ENCODE data around the gene TRIM65. TPM values are rescaled to one million over a fixed set of nuclear protein-coding genes. Genes with fewer than 3 reads are reported as not detected.
"Not testable (repeated sequence)": the region's sequence is repeated elsewhere in the genome, so short reads cannot be mapped to it uniquely, and the experiment has no call there.

The TRIM65 gene
- total and polyA plus RNA-seq, 2 experiments from 2014 or later: 12.5 to 16.8 TPM

GRCh38 chr17:75889454-75889853 is 7.3 kb downstream of the TRIM65 start:
- H3K4me1 ChIP-seq (ENCODE audit: insufficient read depth): no peaks in the 10 kb centered on the region
- no peaks in the 10 kb centered on the region for H3K9me2 ChIP-seq (replicated peaks; ENCODE audit: insufficient read depth)
- no peak for DNase-seq (ENCODE audit: low spot score)
- no peaks in the 10 kb centered on the region for H3K79me2 ChIP-seq
- WGBS (ENCODE audit: low lambda C conversion rate, missing lambda C conversion rate): 85% methylated on average over 6 of the region's 6 CpGs
- H3K4me2 ChIP-seq: no peak overlapping the region
- no peak overlapping the region for H3K4me3 ChIP-seq
- no peak for TF ChIP-seq CTCF (IDR thresholded peaks at IDR 0.05; ENCODE audit: poor library complexity)
- no peak for TF ChIP-seq EZH2 (IDR thresholded peaks at IDR 0.05; ENCODE audit: borderline replicate concordance)
- no peak for TF ChIP-seq EZH2phosphoT487 (IDR thresholded peaks at IDR 0.05; ENCODE audit: low read depth, severe bottlenecking, unreplicated experiment)
- H3K27me3 ChIP-seq: no peaks in the 10 kb centered on the region
- no peak overlapping the region for H3K27ac ChIP-seq
- H3K9me3 ChIP-seq (ENCODE audit: low read depth): no peaks in the 10 kb centered on the region
- no peaks in the 10 kb centered on the region for H4K20me1 ChIP-seq (ENCODE audit: insufficient read depth, poor library complexity, severe bottlenecking)
- no peak overlapping the region for H2AFZ ChIP-seq
- no peaks in the 10 kb centered on the region for H3K36me3 ChIP-seq (replicated peaks; ENCODE audit: insufficient read depth, low read depth)

- H3K79me2 ChIP-seq: no peaks in the 10 kb centered on the region
- H3K36me3 ChIP-seq (replicated peaks; ENCODE audit: insufficient read depth, low read depth): no peaks in the 10 kb centered on the region
- no peak overlapping the region for H3K4me2 ChIP-seq
- H3K9me3 ChIP-seq (ENCODE audit: low read depth): no peaks in the 10 kb centered on the region
- no peak overlapping the region for H3K27ac ChIP-seq
- no peak overlapping the region for H2AFZ ChIP-seq
- H3K4me3 ChIP-seq: no peak overlapping the region
- H3K27me3 ChIP-seq: no peaks in the 10 kb centered on the region
- TF ChIP-seq EZH2 (IDR thresholded peaks at IDR 0.05; ENCODE audit: borderline replicate concordance) (no peak), EZH2phosphoT487 (IDR thresholded peaks at IDR 0.05; ENCODE audit: low read depth, severe bottlenecking, unreplicated experiment) (no peak), CTCF (IDR thresholded peaks at IDR 0.05; ENCODE audit: poor library complexity) (no peak)
- WGBS (ENCODE audit: low lambda C conversion rate, missing lambda C conversion rate): 84% methylated on average over 6 of the region's 6 CpGs
- no peaks in the 10 kb centered on the region for H4K20me1 ChIP-seq (ENCODE audit: insufficient read depth, poor library complexity, severe bottlenecking)
- H3K9me2 ChIP-seq (replicated peaks; ENCODE audit: insufficient read depth): no peaks in the 10 kb centered on the region
- DNase-seq (ENCODE audit: low spot score): no peak
- H3K4me1 ChIP-seq (ENCODE audit: insufficient read depth): no peaks in the 10 kb centered on the region
Observed at GRCh38 chr17:75888484-75888883, 8.3 kb downstream of the TRIM65 start.

GRCh38 chr17:75885860-75886259 is 10.9 kb downstream of the TRIM65 start:
- 87% methylated on average over 9 of the region's 9 CpGs for WGBS (ENCODE audit: low lambda C conversion rate, missing lambda C conversion rate)
- H3K4me1 ChIP-seq (ENCODE audit: insufficient read depth): not testable (repeated sequence)

GRCh38 chr17:75885431-75885830 is 11.3 kb downstream of the TRIM65 start:
- TF ChIP-seq CTCF (IDR thresholded peaks at IDR 0.05; ENCODE audit: poor library complexity): no peak
- TF ChIP-seq EZH2 (IDR thresholded peaks at IDR 0.05; ENCODE audit: borderline replicate concordance): no peak
- no peak for TF ChIP-seq EZH2phosphoT487 (IDR thresholded peaks at IDR 0.05; ENCODE audit: low read depth, severe bottlenecking, unreplicated experiment)
- no peaks in the 10 kb centered on the region for H3K36me3 ChIP-seq (replicated peaks; ENCODE audit: insufficient read depth, low read depth)
- H3K27me3 ChIP-seq: no peaks in the 10 kb centered on the region
- no peaks in the 10 kb centered on the region for H3K4me1 ChIP-seq (ENCODE audit: insufficient read depth)
- no peak overlapping the region for H3K27ac ChIP-seq
- H4K20me1 ChIP-seq (ENCODE audit: insufficient read depth, poor library complexity, severe bottlenecking): no peaks in the 10 kb centered on the region
- no peak overlapping the region for H3K4me3 ChIP-seq
- H2AFZ ChIP-seq: no peak overlapping the region
- no peak for DNase-seq (ENCODE audit: low spot score)
- no peaks in the 10 kb centered on the region for H3K9me2 ChIP-seq (replicated peaks; ENCODE audit: insufficient read depth)
- no peak overlapping the region for H3K4me2 ChIP-seq
- H3K9me3 ChIP-seq (ENCODE audit: low read depth): no peaks in the 10 kb centered on the region
- no peaks in the 10 kb centered on the region for H3K79me2 ChIP-seq
- 91% methylated on average over 8 of the region's 8 CpGs for whole genome bisulfite sequencing (ENCODE audit: low lambda C conversion rate, missing lambda C conversion rate)

More at GRCh38 chr17:75885860-75886259, 10.9 kb downstream of the TRIM65 start:
- not testable (repeated sequence) for H2AFZ ChIP-seq; H3K36me3 ChIP-seq (replicated peaks; ENCODE audit: insufficient read depth, low read depth); H3K4me2 ChIP-seq; H3K9me2 ChIP-seq (replicated peaks; ENCODE audit: insufficient read depth); H3K79me2 ChIP-seq; DNase-seq (ENCODE audit: low spot score); H4K20me1 ChIP-seq (ENCODE audit: insufficient read depth, poor library complexity, severe bottlenecking); H3K9me3 ChIP-seq (ENCODE audit: low read depth); H3K27ac ChIP-seq; H3K4me3 ChIP-seq; H3K27me3 ChIP-seq

Measured in hepatocyte (in vitro differentiated cells).